ENCODE measurements around the gene C1QL2.

C1QL2 gene

DNA sequence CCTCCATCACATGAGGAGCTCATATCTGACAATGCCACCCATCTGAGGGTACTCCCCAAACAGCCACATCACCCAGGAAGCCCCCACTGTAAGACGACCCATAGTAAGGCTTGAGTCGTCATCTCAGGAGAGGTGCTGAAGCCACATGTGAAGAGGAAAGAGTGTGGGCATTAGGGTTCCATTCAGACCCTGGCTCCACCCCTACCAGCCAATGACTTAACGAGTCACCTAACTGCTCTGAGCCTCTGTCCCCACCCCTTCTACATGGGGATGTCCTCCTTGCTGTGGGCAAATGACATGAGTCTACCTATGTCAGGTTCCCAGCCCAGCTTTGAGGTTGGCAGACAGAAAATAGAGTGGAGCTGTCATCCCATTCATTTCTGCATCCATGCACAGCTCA, 46.3 kb downstream of the C1QL2 start:
- TF ChIP-seq ZBTB7A (IDR thresholded peaks at IDR 0.05; ENCODE audit: low read depth) (no peak), RAD21 (IDR thresholded peaks at IDR 0.05; ENCODE audit: low read depth) (no peak), CREB1 (IDR thresholded peaks at IDR 0.05; ENCODE audit: low read depth) (no peak), TEAD4 (IDR thresholded peaks at IDR 0.05) (no peak), EGR1 (IDR thresholded peaks at IDR 0.05) (no peak), TAF1 (IDR thresholded peaks at IDR 0.05; ENCODE audit: low read depth) (no peak), YY1 (IDR thresholded peaks at IDR 0.05; ENCODE audit: low read depth) (no peak), FOXM1 (IDR thresholded peaks at IDR 0.05; ENCODE audit: borderline replicate concordance, low read depth) (no peak), NFIC (IDR thresholded peaks at IDR 0.05) (no peak)
- TF ChIP-seq, protein P1, sequence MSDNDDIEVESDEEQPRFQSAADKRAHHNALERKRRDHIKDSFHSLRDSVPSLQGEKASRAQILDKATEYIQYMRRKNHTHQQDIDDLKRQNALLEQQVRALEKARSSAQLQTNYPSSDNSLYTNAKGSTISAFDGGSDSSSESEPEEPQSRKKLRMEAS (IDR thresholded peaks at IDR 0.05), result no peak
- TF ChIP-seq, protein P2, sequence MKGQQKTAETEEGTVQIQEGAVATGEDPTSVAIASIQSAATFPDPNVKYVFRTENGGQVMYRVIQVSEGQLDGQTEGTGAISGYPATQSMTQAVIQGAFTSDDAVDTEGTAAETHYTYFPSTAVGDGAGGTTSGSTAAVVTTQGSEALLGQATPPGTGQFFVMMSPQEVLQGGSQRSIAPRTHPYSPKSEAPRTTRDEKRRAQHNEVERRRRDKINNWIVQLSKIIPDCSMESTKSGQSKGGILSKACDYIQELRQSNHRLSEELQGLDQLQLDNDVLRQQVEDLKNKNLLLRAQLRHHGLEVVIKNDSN (IDR thresholded peaks at IDR 0.05), result no peak

DNA sequence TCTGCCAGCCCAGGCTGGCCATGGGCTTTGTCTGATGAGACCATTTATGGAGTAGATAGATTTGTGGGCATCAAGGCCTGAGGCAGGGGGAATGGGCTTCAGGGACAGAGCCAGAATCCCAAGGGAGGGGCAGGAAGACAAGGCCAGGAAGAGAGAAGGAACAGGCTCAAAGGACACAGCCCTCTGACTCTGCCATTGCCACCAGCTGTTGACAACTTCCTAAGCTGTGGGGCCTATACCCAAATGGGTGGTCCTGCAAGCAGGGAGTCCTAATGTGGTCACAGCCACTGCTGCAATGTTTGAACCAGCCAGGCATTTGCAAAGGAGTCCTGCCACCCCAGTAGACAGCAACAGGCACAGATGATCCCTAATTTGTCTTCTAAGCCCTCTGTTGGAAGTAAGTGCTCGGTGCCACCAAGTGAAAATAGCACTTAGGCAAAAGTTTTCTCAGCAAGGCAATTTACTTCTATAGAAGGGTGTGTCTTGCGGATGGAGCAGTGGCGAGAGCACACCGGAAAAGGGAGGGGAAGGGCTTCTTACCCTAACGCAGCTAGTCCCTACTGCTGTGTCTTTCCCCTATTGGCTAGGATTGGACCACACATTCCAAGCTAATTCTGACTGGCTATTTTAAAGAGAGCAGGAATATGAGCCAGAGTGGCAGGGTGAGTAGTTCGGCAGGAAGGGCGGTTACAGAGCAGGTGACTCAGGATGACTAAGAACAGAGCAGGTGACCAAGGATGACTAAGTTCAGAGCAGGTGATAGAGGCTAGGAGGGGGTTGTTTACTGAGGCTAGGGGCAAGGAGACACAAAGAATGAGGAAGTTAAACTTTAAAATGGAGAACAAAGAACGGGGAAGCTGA, 47.2 kb downstream of the C1QL2 start:
- TF ChIP-seq, protein P1 (IDR thresholded peaks at IDR 0.05), result no peak
- TF ChIP-seq CREB1 (IDR thresholded peaks at IDR 0.05; ENCODE audit: low read depth) (no peak), EGR1 (IDR thresholded peaks at IDR 0.05) (no peak), TAF1 (IDR thresholded peaks at IDR 0.05; ENCODE audit: low read depth) (no peak), YY1 (IDR thresholded peaks at IDR 0.05; ENCODE audit: low read depth) (no peak), FOXM1 (IDR thresholded peaks at IDR 0.05; ENCODE audit: borderline replicate concordance, low read depth) (no peak), CEBPB (IDR thresholded peaks at IDR 0.05) (no peak), NFIC (IDR thresholded peaks at IDR 0.05) (no peak), TCF12 (IDR thresholded peaks at IDR 0.05; ENCODE audit: low read depth) (no peak)
- TF ChIP-seq, protein P2 (IDR thresholded peaks at IDR 0.05), result no peak
- TF ChIP-seq, protein P3, sequence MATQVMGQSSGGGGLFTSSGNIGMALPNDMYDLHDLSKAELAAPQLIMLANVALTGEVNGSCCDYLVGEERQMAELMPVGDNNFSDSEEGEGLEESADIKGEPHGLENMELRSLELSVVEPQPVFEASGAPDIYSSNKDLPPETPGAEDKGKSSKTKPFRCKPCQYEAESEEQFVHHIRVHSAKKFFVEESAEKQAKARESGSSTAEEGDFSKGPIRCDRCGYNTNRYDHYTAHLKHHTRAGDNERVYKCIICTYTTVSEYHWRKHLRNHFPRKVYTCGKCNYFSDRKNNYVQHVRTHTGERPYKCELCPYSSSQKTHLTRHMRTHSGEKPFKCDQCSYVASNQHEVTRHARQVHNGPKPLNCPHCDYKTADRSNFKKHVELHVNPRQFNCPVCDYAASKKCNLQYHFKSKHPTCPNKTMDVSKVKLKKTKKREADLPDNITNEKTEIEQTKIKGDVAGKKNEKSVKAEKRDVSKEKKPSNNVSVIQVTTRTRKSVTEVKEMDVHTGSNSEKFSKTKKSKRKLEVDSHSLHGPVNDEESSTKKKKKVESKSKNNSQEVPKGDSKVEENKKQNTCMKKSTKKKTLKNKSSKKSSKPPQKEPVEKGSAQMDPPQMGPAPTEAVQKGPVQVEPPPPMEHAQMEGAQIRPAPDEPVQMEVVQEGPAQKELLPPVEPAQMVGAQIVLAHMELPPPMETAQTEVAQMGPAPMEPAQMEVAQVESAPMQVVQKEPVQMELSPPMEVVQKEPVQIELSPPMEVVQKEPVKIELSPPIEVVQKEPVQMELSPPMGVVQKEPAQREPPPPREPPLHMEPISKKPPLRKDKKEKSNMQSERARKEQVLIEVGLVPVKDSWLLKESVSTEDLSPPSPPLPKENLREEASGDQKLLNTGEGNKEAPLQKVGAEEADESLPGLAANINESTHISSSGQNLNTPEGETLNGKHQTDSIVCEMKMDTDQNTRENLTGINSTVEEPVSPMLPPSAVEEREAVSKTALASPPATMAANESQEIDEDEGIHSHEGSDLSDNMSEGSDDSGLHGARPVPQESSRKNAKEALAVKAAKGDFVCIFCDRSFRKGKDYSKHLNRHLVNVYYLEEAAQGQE (IDR thresholded peaks at IDR 0.05; ENCODE audit: low read depth), result no peak

DNA sequence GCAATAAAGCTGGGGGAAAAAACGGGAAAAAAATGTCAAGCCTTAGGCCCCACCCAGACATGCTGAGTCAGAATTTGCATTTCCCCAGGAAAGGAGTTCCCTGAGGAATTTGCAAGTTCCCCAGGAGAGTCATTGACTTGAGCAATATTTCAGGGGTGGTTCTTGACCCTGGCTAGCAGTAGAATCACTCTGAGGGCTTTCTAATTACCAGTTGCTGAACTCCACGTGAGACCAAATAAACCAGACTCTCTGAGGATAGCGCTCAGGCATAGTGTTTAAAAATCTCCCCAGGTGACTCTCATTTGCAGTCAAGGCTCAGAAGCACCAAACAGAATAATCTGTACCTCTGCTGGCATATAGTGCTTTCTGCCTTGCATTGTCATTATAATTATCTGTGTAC, 48.7 kb downstream of the C1QL2 start:
- TF ChIP-seq RAD21 (IDR thresholded peaks at IDR 0.05; ENCODE audit: low read depth), result no peak
- no peak for TF ChIP-seq EGR1 (IDR thresholded peaks at IDR 0.05)
- TF ChIP-seq ZBTB7A (IDR thresholded peaks at IDR 0.05; ENCODE audit: low read depth), result no peak
- no peak for TF ChIP-seq TEAD4 (IDR thresholded peaks at IDR 0.05)
- no peak for TF ChIP-seq CREB1 (IDR thresholded peaks at IDR 0.05; ENCODE audit: low read depth)
- no peak for TF ChIP-seq CEBPB (IDR thresholded peaks at IDR 0.05)
- TF ChIP-seq TAF1 (IDR thresholded peaks at IDR 0.05; ENCODE audit: low read depth), result no peak
- TF ChIP-seq, protein P2 (IDR thresholded peaks at IDR 0.05), result no peak

DNA sequence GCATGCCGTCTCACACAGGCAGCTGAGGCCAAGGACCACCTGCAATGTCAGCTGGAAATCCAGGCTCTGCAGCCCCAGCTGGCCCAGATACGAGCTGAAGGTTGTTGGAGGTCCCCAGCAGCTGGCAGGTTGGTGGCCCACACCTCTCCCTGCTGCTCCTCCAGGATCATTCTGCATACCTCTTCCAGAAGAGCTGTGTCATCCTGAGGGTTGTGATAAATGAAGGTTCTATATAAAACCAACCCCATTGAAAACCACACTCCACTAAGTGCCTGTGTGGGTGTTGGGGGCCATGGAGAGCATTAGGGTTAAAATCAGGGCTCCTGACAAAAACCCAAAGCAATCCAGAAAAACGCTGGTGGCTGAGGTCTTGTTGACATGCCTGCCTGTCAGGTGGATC, 50.4 kb downstream of the C1QL2 start:
- TF ChIP-seq, protein P1 (IDR thresholded peaks at IDR 0.05), result no peak
- TF ChIP-seq NFIC (IDR thresholded peaks at IDR 0.05) (no peak), EP300 (IDR thresholded peaks at IDR 0.05; ENCODE audit: borderline replicate concordance) (no peak), TCF12 (IDR thresholded peaks at IDR 0.05; ENCODE audit: low read depth) (no peak)

DNA sequence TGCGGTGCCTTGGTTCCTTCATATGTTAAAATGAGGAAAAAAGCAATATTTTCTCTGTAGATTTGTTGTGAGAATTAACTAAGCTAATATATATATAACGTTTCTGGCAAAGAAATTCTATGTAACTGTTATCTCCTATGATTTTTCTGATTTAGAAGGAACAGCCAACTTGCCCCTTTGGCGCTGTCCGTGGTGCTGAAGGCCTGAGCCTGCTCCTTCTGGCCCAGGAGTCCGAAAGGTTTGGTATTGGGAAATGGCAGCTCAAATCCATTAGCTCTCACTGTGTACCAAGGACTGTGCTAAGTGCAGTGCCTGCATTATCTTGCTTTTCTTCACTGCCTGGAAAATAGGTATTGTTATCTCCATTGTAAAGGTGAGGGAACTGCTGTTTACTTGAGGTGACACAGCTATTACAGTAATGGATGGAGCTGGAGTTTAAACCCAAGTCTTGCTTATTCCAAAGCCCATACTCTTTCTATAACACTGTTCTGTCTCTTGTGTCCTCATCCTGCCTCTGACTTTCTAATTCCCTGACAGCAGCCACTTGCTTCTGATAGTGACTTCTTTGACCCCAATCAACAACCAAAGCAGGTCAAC, 52.2 kb downstream of the C1QL2 start:
- TF ChIP-seq NFIC (IDR thresholded peaks at IDR 0.05), result no peak
- TF ChIP-seq, protein P3 (IDR thresholded peaks at IDR 0.05; ENCODE audit: low read depth), result peak; percentile 96

All from Ishikawa (cell line).